ENCODE data around the gene GTSF1L.
A peak's percentile ranks its signal among the peaks of the same experiment; 100 is the strongest.

The GTSF1L gene

DNA sequence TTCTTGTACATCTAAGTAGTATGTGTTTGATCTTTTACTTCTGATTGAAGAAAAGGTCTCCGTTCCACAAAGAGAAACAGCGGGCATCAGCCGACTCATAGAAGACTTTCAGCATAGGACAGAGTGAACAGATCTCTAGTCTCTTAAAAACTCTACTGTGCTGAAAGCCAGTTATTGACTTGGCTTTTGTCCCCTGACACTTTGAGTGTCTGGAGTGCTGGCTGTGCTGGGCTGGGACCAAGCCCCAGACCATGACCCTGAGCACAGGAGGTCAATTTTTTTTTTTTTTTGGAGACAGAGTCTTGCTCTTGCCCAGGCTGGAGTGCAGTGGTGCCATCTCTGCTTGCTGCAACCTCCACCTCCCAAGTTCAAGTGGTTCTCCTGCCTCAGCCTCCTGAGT is 32.0 kb downstream of the GTSF1L start (continued):
- no peak for TF ChIP-seq CREB5 (CRISPR knock-in tag; IDR thresholded peaks at IDR 0.05; ENCODE audit: low read depth)
- no peak for TF ChIP-seq BACH2 (CRISPR knock-in tag; IDR thresholded peaks at IDR 0.05; ENCODE audit: borderline replicate concordance)
- TF ChIP-seq POU6F1 (CRISPR knock-in tag; IDR thresholded peaks at IDR 0.05; ENCODE audit: borderline replicate concordance, low read depth), result no peak
- no peak for TF ChIP-seq PATZ1 (CRISPR knock-in tag; IDR thresholded peaks at IDR 0.05; ENCODE audit: borderline replicate concordance)
- no peak for TF ChIP-seq ZFP3 (CRISPR knock-in tag; IDR thresholded peaks at IDR 0.05)

DNA sequence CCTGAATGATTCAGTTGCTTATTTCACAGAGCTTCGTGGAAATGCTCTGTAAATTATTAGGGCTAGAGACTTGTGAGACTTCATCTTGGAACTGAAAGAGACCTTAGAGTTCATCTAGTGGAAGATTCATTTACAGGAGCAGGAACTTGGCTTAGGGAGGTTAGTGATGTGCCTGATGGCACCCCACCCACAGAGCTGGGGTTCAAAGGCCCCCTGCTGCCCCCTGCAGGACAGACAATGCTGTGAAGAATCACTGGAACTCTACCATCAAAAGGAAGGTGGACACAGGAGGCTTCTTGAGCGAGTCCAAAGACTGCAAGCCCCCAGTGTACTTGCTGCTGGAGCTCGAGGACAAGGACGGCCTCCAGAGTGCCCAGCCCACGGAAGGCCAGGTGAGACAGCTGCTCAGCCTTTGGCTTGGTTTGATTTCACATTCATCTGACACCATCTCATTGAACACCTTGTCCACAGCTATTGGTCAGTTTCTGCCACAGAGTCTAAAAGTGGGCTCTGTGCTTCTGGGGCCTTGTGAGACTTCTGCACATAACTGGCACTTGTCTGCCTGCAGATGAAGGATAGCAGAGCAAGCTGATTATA is 34.8 kb downstream of the GTSF1L start:
- no peak for TF ChIP-seq ZFP3 (CRISPR knock-in tag; IDR thresholded peaks at IDR 0.05)
- TF ChIP-seq PPARA (CRISPR knock-in tag; IDR thresholded peaks at IDR 0.05; ENCODE audit: borderline replicate concordance), result no peak
- no peak for TF ChIP-seq CREB5 (CRISPR knock-in tag; IDR thresholded peaks at IDR 0.05; ENCODE audit: low read depth)
- TF ChIP-seq RARB (CRISPR knock-in tag; IDR thresholded peaks at IDR 0.05), result no peak
- no peak for TF ChIP-seq ZNF8 (CRISPR knock-in tag; IDR thresholded peaks at IDR 0.05)
- no peak for TF ChIP-seq BACH2 (CRISPR knock-in tag; IDR thresholded peaks at IDR 0.05; ENCODE audit: borderline replicate concordance)
- no peak for TF ChIP-seq SNAI2 (CRISPR knock-in tag; IDR thresholded peaks at IDR 0.05)
- TF ChIP-seq, protein P1, sequence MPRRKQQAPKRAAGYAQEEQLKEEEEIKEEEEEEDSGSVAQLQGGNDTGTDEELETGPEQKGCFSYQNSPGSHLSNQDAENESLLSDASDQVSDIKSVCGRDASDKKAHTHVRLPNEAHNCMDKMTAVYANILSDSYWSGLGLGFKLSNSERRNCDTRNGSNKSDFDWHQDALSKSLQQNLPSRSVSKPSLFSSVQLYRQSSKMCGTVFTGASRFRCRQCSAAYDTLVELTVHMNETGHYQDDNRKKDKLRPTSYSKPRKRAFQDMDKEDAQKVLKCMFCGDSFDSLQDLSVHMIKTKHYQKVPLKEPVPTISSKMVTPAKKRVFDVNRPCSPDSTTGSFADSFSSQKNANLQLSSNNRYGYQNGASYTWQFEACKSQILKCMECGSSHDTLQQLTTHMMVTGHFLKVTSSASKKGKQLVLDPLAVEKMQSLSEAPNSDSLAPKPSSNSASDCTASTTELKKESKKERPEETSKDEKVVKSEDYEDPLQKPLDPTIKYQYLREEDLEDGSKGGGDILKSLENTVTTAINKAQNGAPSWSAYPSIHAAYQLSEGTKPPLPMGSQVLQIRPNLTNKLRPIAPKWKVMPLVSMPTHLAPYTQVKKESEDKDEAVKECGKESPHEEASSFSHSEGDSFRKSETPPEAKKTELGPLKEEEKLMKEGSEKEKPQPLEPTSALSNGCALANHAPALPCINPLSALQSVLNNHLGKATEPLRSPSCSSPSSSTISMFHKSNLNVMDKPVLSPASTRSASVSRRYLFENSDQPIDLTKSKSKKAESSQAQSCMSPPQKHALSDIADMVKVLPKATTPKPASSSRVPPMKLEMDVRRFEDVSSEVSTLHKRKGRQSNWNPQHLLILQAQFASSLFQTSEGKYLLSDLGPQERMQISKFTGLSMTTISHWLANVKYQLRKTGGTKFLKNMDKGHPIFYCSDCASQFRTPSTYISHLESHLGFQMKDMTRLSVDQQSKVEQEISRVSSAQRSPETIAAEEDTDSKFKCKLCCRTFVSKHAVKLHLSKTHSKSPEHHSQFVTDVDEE (CRISPR knock-in tag; IDR thresholded peaks at IDR 0.05), result no peak
- TF ChIP-seq PATZ1 (CRISPR knock-in tag; IDR thresholded peaks at IDR 0.05; ENCODE audit: borderline replicate concordance), result no peak
- TF ChIP-seq ISL1 (CRISPR knock-in tag; IDR thresholded peaks at IDR 0.05), result no peak
- no peak for TF ChIP-seq ZFP30 (CRISPR knock-in tag; IDR thresholded peaks at IDR 0.05)
- TF ChIP-seq ZNF565 (CRISPR knock-in tag; conservative IDR thresholded peaks at IDR 0.05; ENCODE audit: low read depth), result no peak
- no peak for TF ChIP-seq CSDC2 (CRISPR knock-in tag; IDR thresholded peaks at IDR 0.05)
- ATAC-seq, result peak; percentile 93

DNA sequence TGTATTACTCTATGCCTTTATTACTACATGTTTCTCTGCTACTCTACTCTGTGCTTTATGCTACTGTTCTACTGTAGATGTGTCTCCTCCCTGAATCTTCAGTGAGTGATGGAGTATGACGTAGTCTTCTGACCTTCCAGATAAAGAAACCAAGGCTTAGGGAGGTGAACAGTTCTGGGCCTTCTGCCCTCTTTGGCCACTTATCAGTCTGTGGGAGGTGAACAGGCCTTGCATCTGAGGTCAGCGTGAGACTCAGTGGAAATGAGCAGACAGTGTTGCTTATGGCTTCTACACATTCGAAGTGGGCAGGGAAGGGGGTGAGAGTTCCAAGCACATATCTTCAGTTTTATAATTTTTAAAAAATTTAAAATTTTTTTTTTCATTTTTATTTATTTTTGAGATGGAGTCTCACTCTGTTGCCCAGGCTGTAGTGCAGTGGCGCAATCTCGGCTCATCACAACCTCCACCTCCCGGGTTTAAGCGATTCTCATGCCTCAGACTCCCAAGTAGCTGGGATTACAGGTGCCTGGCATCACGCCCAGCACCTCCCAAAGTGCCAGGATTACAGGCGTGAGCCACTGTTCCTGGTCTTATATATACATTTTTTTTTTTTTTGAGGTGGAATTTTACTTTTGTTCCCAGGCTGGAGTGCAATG is 35.7 kb downstream of the GTSF1L start:
- ATAC-seq, result no peak
- TF ChIP-seq POU6F1 (CRISPR knock-in tag; IDR thresholded peaks at IDR 0.05; ENCODE audit: borderline replicate concordance, low read depth), result no peak
- no peak for TF ChIP-seq ESRRG (CRISPR knock-in tag; IDR thresholded peaks at IDR 0.05)
- TF ChIP-seq OSR1 (CRISPR knock-in tag; IDR thresholded peaks at IDR 0.05), result no peak
- no peak for TF ChIP-seq GLIS3 (CRISPR knock-in tag; IDR thresholded peaks at IDR 0.05)
- TF ChIP-seq ZC3H10 (CRISPR knock-in tag; IDR thresholded peaks at IDR 0.05), result no peak
- no peak for TF ChIP-seq PPARA (CRISPR knock-in tag; IDR thresholded peaks at IDR 0.05; ENCODE audit: borderline replicate concordance)
- TF ChIP-seq CREB5 (CRISPR knock-in tag; IDR thresholded peaks at IDR 0.05; ENCODE audit: low read depth), result no peak
- no peak for TF ChIP-seq SNAI2 (CRISPR knock-in tag; IDR thresholded peaks at IDR 0.05)
- TF ChIP-seq, protein P2, sequence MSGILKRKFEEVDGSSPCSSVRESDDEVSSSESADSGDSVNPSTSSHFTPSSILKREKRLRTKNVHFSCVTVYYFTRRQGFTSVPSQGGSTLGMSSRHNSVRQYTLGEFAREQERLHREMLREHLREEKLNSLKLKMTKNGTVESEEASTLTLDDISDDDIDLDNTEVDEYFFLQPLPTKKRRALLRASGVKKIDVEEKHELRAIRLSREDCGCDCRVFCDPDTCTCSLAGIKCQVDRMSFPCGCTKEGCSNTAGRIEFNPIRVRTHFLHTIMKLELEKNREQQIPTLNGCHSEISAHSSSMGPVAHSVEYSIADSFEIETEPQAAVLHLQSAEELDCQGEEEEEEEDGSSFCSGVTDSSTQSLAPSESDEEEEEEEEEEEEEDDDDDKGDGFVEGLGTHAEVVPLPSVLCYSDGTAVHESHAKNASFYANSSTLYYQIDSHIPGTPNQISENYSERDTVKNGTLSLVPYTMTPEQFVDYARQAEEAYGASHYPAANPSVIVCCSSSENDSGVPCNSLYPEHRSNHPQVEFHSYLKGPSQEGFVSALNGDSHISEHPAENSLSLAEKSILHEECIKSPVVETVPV (CRISPR knock-in tag; IDR thresholded peaks at IDR 0.05), result no peak
